A673 (cell line): ENCODE results near the gene UMAD1.
"Not testable (repeated sequence)": the region's sequence is repeated elsewhere in the genome, so short reads cannot be mapped to it uniquely, and the experiment has no call there.

Source experiments
- CTCF ChIP-seq: fragments of 300-800, 200-600 bp; sonication (generic); conservative IDR thresholded peaks from 2 replicates; pipeline ENCODE4 v1.5.1; 2017; ENCODE audit warnings: low read depth, mild to moderate bottlenecking, antibody characterized with exemption, low read length, moderate library complexity, mixed read lengths
- EZH2 ChIP-seq: fragments of 200-600 bp; sonication (generic); IDR thresholded peaks from 2 replicates; pipeline ENCODE4 v1.6.1; 2017; ENCODE audit warnings: borderline replicate concordance, low read depth, mild to moderate bottlenecking, mixed read lengths, antibody characterized with exemption, low read length; ENCODE audit not compliant: poor library complexity, severe bottlenecking

- not testable (repeated sequence) for TF ChIP-seq CTCF, EZH2
Observed at GRCh38 chr7:7818179-7818578, 177.6 kb downstream of the UMAD1 start.
